Measurements from ENCODE around the gene NEURL1B. TPM values are rescaled to one million over a fixed set of nuclear protein-coding genes. Genes with fewer than 3 reads are reported as not detected.

NEURL1B gene
- total RNA-seq (under 1 TPM; 0.08 to 0.16 TPM), total RNA-seq (0 to 3.8 (median 0.50) reads per million in 172 experiments)
- 0.20 TPM for polyA plus RNA-seq (2013, experiment 1 of 2)
- polyA plus RNA-seq (2013, experiment 2 of 2) = 0.80 TPM

DNA sequence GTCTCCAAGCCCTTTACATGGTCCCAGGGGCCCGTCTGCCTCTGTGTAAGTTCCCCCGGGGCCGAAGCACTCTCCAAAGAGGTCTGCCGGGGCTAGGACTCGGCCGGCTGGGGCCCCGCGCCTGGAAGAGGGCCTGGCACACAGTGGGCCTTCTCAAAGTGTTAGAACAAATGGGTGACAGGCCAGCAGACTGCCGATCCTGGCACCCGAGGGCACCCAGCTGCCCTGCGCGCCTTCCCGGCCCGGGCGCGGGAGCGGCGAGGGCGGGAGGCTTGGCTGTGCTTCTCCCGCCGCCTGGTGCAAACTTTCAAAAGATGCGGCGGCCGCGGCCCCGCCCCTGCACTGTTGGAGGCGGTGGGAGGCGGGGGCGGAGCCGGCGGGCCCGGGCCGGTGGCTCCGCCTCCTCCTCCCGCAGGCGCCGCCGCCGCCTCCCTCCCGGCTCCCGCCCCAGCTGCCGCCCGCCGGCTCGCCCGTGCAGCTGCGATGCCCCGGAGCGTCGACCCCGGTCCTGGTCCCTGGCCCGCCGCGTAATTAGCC is at the start of gene NEURL1B:
Gene NEURL1B (plus strand): TSS at position 442 of the 537 bp plus-strand sequence. CDS start 144 bp downstream, outside the sequence.
- H3K27ac Mint-ChIP-seq = no peak within 1 kb of the TSS
- POLR2A ChIA-PET = no interaction called here
- peaks cover 62% of the 10 kb centered on the region for H3K27me3 Mint-ChIP-seq
- peaks cover 15 to 27% of the 10 kb centered on the region in 2 experiments for H3K27me3 ChIP-seq (ENCODE audit: control insufficient read depth in 1 of 2, insufficient read depth in 2 of 2, low read length in 2 of 2)
- H3K36me3 Mint-ChIP-seq (ENCODE audit: low read depth) = no peaks in the 10 kb centered on the region
- no peak within 1 kb of the TSS for H3K27ac ChIP-seq (ENCODE audit: low read depth in 1 of 2, low read length in 2 of 2)
- CTCF ChIA-PET = no interaction called here
- peak within 1 kb of the TSS; percentile 20 for H3K4me3 Mint-ChIP-seq
- peaks cover 8% of the 10 kb centered on the region for H3K4me1 Mint-ChIP-seq (ENCODE audit: low read depth)
- no peaks in the 10 kb centered on the region for H3K36me3 ChIP-seq (ENCODE audit: insufficient read depth, low read length)
- no peak for TF ChIP-seq CTCF (IDR thresholded peaks at IDR 0.05)
- H3K9me3 Mint-ChIP-seq = no peaks in the 10 kb centered on the region
- peaks cover 16% of the 10 kb centered on the region for H3K4me1 ChIP-seq (ENCODE audit: insufficient read depth, low read length)
- ATAC-seq (ENCODE audit: poor library complexity) (peak; percentile 49), DNase-seq (peak in 8 of 14 experiments; percentile 11 to 65 (median 38))
- peak within 1 kb of the TSS; percentile 26 for H3K4me3 ChIP-seq (ENCODE audit: low read length)
- peaks cover 0 to 7% of the 10 kb centered on the region in 2 experiments for H3K9me3 ChIP-seq (ENCODE audit: control insufficient read depth in 1 of 2, insufficient read depth in 1 of 2, low read length in 2 of 2)
- intact Hi-C loops (cut with DNase I, micrococcal nuclease) = no loop called here

DNA sequence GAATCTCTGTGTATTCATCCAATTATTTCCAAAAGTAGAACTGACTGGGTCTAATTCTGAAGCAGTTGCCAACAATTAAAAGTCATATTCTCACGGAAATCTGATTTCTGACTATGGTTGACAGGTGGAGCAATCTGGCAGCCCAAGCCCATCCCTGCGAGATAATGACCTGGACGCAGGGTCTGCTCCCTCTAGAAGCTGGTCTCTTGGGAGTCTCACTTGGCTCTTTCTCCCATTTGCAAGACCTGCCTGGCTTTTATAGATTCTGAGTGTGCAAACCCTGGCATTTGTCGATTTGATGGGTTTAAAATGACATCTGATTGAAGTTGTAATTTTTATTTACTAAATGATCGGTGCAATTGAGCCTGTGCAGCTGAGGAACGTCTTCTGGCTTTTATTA is 49.4 kb upstream of the NEURL1B start:
- ChIA-PET POLR2A (no interaction called here), CTCF (no interaction called here)
- no peak overlapping the region for H3K4me3 ChIP-seq (ENCODE audit: low read length)
- no peak overlapping the region for H3K27ac ChIP-seq (ENCODE audit: low read depth in 1 of 2, low read length in 2 of 2)
- no peaks in the 10 kb centered on the region for H3K36me3 ChIP-seq (ENCODE audit: insufficient read depth, low read length)
- no peaks in the 10 kb centered on the region for H3K4me1 Mint-ChIP-seq (ENCODE audit: low read depth)
- peaks cover 0 to 2% of the 10 kb centered on the region in 2 experiments for H3K27me3 ChIP-seq (ENCODE audit: control insufficient read depth in 1 of 2, insufficient read depth in 2 of 2, low read length in 2 of 2)
- H3K27me3 Mint-ChIP-seq = peaks cover 6% of the 10 kb centered on the region
- H3K4me1 ChIP-seq (ENCODE audit: insufficient read depth, low read length) = no peaks in the 10 kb centered on the region
- no peak for ATAC-seq (ENCODE audit: poor library complexity)
- DNase-seq = no peak
- H3K36me3 Mint-ChIP-seq (ENCODE audit: low read depth) = no peaks in the 10 kb centered on the region
- no peak for TF ChIP-seq CTCF (IDR thresholded peaks at IDR 0.05)
- intact Hi-C loops (cut with DNase I, micrococcal nuclease) = no loop called here
- H3K9me3 ChIP-seq (ENCODE audit: control insufficient read depth in 1 of 2, insufficient read depth in 1 of 2, low read length in 2 of 2) = no peaks in the 10 kb centered on the region
- H3K9me3 Mint-ChIP-seq = no peaks in the 10 kb centered on the region
- H3K4me3 Mint-ChIP-seq = no peak overlapping the region
- no peak overlapping the region for H3K27ac Mint-ChIP-seq

DNA sequence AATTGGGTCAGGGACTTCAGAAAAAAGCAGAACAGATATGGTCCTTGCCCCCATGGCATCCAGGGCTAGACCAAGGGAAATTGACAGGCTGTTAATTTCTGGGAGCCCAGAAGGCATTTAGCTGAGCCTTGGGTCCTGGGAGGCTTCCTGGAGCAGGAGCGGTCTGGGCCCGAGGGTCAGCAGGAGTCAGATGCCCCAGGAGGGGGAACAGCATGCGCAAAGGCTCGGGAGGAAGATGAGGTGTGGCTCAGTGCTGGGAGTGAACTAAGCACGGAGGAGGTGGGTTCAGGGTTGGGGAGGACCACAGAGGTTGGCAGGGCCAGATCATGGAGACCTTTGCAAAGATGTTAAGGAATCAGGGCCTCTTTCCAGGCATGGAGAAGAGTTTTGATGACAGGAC is 48.2 kb upstream of the NEURL1B start:
- Mint-ChIP-seq H3K36me3 (ENCODE audit: low read depth) (no peaks in the 10 kb centered on the region), H3K9me3 (no peaks in the 10 kb centered on the region), H3K27ac (no peak overlapping the region), H3K27me3 (peaks cover 1% of the 10 kb centered on the region), H3K4me3 (no peak overlapping the region), H3K4me1 (ENCODE audit: low read depth) (no peaks in the 10 kb centered on the region)
- Histone ChIP-seq H3K4me3 (ENCODE audit: low read length) (no peak overlapping the region), H3K9me3 (ENCODE audit: control insufficient read depth in 1 of 2, insufficient read depth in 1 of 2, low read length in 2 of 2) (no peaks in the 10 kb centered on the region), H3K4me1 (ENCODE audit: insufficient read depth, low read length) (no peaks in the 10 kb centered on the region), H3K27ac (ENCODE audit: low read depth in 1 of 2, low read length in 2 of 2) (no peak overlapping the region), H3K27me3 (ENCODE audit: control insufficient read depth in 1 of 2, insufficient read depth in 2 of 2, low read length in 2 of 2) (no peaks in the 10 kb centered on the region), H3K36me3 (ENCODE audit: insufficient read depth, low read length) (no peaks in the 10 kb centered on the region)
- DNase-seq (peak in 1 of 14 experiments; percentile 5), ATAC-seq (ENCODE audit: poor library complexity) (no peak)
- TF ChIP-seq CTCF (IDR thresholded peaks at IDR 0.05) = no peak
- POLR2A ChIA-PET = no interaction called here
- intact Hi-C loops (cut with DNase I, micrococcal nuclease) = no loop called here
- CTCF ChIA-PET = no interaction called here
